Measurements from ENCODE around the gene NGFR. TPM values are rescaled to one million over a fixed set of nuclear protein-coding genes. Genes with fewer than 3 reads are reported as not detected.

The NGFR gene
- total RNA-seq, 1 donor = not detected

DNA sequence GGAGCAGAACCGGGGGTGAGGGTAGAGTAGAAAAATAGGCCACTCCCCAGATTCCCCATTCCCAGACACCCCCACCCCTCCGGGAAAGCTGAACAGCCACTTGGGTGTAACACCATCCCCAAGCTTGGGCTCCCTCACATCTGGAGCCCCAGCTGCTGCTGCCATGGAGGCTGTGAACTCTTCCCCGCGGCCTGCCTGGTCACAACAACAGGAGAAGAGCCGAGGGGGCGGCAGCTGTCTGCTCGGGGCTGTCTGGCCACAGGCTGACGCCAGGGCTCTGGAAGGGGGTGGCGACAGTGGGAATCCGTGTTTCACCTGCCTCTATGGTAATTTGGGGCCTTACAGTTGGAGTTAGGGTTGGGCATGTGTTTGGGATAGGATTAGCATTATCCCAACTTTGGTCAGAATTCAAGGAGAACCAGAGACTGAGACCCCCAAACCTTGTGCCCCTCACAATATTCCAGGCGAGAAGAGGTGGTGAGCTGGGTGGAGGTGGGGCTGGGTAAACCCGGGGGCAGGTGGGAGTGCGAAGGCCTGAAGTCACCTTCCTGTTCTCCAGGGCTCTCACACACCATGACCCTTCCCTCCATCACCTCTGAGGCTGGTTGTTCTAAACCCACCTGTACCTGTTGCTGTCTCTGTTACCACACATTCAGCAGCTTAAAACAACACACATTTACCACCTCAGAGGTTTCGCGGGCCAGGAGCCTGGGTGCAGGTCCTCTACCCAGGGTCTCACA lies 50.9 kb downstream of the NGFR start:
- TF ChIP-seq, protein P1, sequence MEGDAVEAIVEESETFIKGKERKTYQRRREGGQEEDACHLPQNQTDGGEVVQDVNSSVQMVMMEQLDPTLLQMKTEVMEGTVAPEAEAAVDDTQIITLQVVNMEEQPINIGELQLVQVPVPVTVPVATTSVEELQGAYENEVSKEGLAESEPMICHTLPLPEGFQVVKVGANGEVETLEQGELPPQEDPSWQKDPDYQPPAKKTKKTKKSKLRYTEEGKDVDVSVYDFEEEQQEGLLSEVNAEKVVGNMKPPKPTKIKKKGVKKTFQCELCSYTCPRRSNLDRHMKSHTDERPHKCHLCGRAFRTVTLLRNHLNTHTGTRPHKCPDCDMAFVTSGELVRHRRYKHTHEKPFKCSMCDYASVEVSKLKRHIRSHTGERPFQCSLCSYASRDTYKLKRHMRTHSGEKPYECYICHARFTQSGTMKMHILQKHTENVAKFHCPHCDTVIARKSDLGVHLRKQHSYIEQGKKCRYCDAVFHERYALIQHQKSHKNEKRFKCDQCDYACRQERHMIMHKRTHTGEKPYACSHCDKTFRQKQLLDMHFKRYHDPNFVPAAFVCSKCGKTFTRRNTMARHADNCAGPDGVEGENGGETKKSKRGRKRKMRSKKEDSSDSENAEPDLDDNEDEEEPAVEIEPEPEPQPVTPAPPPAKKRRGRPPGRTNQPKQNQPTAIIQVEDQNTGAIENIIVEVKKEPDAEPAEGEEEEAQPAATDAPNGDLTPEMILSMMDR (IDR thresholded peaks at IDR 0.05; ENCODE audit: insufficient read depth, low read length) = no peak
- no peak overlapping the region for H3K4me3 ChIP-seq (ENCODE audit: low read depth, low read length)
- DNase-seq (ENCODE audit: low read depth) = no peak

- no peak for DNase-seq (ENCODE audit: low read depth)
- no peak overlapping the region for H3K4me3 ChIP-seq (ENCODE audit: low read depth, low read length)
- TF ChIP-seq, protein P1 (IDR thresholded peaks at IDR 0.05; ENCODE audit: insufficient read depth, low read length) = no peak
These were observed 51.7 kb downstream of the NGFR start for GRCh38 chr17:49546546-49547535.

GRCh38 chr17:49547566-49547965 lies 52.5 kb downstream of the NGFR start:
- TF ChIP-seq, protein P1 (IDR thresholded peaks at IDR 0.05; ENCODE audit: insufficient read depth, low read length) = no peak
- no peak overlapping the region for H3K4me3 ChIP-seq (ENCODE audit: low read depth, low read length)
- DNase-seq (ENCODE audit: low read depth) = no peak

DNA sequence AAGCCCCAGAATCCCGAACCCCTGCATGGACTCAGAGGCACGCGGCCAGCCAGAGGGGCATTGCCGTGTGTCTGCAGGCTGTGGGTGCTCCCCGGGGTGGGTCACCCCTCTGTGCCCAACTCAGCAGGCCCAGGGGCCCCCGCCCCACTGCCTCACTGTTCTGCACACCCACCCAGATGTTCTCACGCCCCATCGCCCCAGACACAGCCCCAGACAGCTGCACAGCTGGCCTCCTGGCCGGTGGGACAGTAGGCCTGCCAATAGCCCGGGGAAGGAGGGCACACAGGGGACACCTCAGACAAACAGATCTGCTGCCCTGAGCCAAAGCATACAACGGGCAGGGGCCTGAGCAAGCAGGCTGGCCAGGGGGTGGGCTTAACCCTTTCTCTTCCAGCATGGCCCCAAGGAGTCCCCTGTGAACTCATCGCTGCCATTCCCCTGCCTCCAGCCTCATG lies 53.0 kb downstream of the NGFR start:
- no peak overlapping the region for H3K4me3 ChIP-seq (ENCODE audit: low read depth, low read length)
- TF ChIP-seq, protein P1 (IDR thresholded peaks at IDR 0.05; ENCODE audit: insufficient read depth, low read length) = no peak
- no peak for DNase-seq (ENCODE audit: low read depth)

- TF ChIP-seq, protein P1 (IDR thresholded peaks at IDR 0.05; ENCODE audit: insufficient read depth, low read length) = peak; percentile 84
- DNase-seq (ENCODE audit: low read depth) = peak; percentile 55
- H3K4me3 ChIP-seq (ENCODE audit: low read depth, low read length) = no peak overlapping the region
These were observed 53.6 kb downstream of the NGFR start for GRCh38 chr17:49548506-49549310.

GRCh38 chr17:49549311-49549605 lies 54.2 kb downstream of the NGFR start:
- H3K4me3 ChIP-seq (ENCODE audit: low read depth, low read length) = no peak overlapping the region
- DNase-seq (ENCODE audit: low read depth) = no peak
- TF ChIP-seq, protein P1 (IDR thresholded peaks at IDR 0.05; ENCODE audit: insufficient read depth, low read length) = no peak
